ENCODE measurements around the gene C12orf54. TPM values are rescaled to one million over a fixed set of nuclear protein-coding genes. Genes with fewer than 3 reads are reported as not detected.
"Not testable (repeated sequence)": the region's sequence is repeated elsewhere in the genome, so short reads cannot be mapped to it uniquely, and the experiment has no call there.

Gene C12orf54
- total RNA-seq, 4 donors from 2014 or later, result not detected

- WGBS, 2 donors (ENCODE audit: low coverage in 1 of 2), result 32 to 46% methylated on average over 3 of the region's 4 CpGs
- Histone ChIP-seq H3K36me3 (no peaks in the 10 kb centered on the region), H3K4me1 (no peaks in the 10 kb centered on the region), H3K9me3 (peaks cover 0 to 3% (median 0%) of the 10 kb centered on the region in 3 donors), H3K27me3 (no peaks in the 10 kb centered on the region), H3K27ac (no peak overlapping the region), H3K4me3 (no peak overlapping the region)
- TF ChIP-seq CTCF (IDR thresholded peaks at IDR 0.05) (no peak), POLR2AphosphoS5 (IDR thresholded peaks at IDR 0.05) (no peak), POLR2A (IDR thresholded peaks at IDR 0.05) (no peak), EP300 (IDR thresholded peaks at IDR 0.05) (no peak)
- ATAC-seq, result no peak
Observed at GRCh38 chr12:48446161-48446776, 36.0 kb upstream of the C12orf54 start.

GRCh38 chr12:48447755-48448154 lies 34.5 kb upstream of the C12orf54 start:
- TF ChIP-seq EP300 (IDR thresholded peaks at IDR 0.05) (no peak), POLR2AphosphoS5 (IDR thresholded peaks at IDR 0.05) (no peak), POLR2A (IDR thresholded peaks at IDR 0.05) (no peak), CTCF (IDR thresholded peaks at IDR 0.05) (no peak)
- no peaks in the 10 kb centered on the region for H3K27me3 ChIP-seq
- 91% methylated on average over 1 of the region's 1 CpG; no CpG with 5 or more reads in 1 of the 2 donors for WGBS, 2 donors (ENCODE audit: low coverage in 1 of 2)

GRCh38 chr12:48451372-48451771 lies 30.9 kb upstream of the C12orf54 start:
- WGBS, 2 donors (ENCODE audit: low coverage in 1 of 2), result 56 to 63% methylated on average over 1 of the region's 1 CpG
- TF ChIP-seq CTCF (IDR thresholded peaks at IDR 0.05), result no peak
- TF ChIP-seq POLR2AphosphoS5 (IDR thresholded peaks at IDR 0.05), result no peak
- no peak for TF ChIP-seq EP300 (IDR thresholded peaks at IDR 0.05)
- TF ChIP-seq POLR2A (IDR thresholded peaks at IDR 0.05), result no peak
- H3K4me3 ChIP-seq, result no peak overlapping the region
- no peak for ATAC-seq
- H3K4me1 ChIP-seq, result no peaks in the 10 kb centered on the region
- no peak overlapping the region for H3K27ac ChIP-seq
- H3K27me3 ChIP-seq, result no peaks in the 10 kb centered on the region
- peaks cover 0 to 3% (median 0%) of the 10 kb centered on the region in 3 donors for H3K9me3 ChIP-seq
- H3K36me3 ChIP-seq, result no peaks in the 10 kb centered on the region

More at GRCh38 chr12:48447755-48448154, 34.5 kb upstream of the C12orf54 start:
- H3K27ac ChIP-seq, result no peak overlapping the region
- H3K9me3 ChIP-seq, result peaks cover 0 to 3% (median 0%) of the 10 kb centered on the region in 3 donors
- H3K4me1 ChIP-seq, result no peaks in the 10 kb centered on the region
- no peaks in the 10 kb centered on the region for H3K36me3 ChIP-seq
- no peak for ATAC-seq
- H3K4me3 ChIP-seq, result no peak overlapping the region

GRCh38 chr12:48452961-48453360 lies 29.3 kb upstream of the C12orf54 start:
- 67 to 83% methylated on average over 1 to 2 of the region's 2 CpGs for WGBS, 2 donors (ENCODE audit: low coverage in 1 of 2)
- H3K4me3 ChIP-seq, H3K36me3 ChIP-seq, H3K4me1 ChIP-seq, ATAC-seq, H3K27ac ChIP-seq, H3K27me3 ChIP-seq, H3K9me3 ChIP-seq: not testable (repeated sequence)

- no peak for ATAC-seq
- no peak overlapping the region for H3K27ac ChIP-seq
Observed at GRCh38 chr12:48454667-48455066, 27.6 kb upstream of the C12orf54 start.

More at GRCh38 chr12:48454667-48455066, 27.6 kb upstream of the C12orf54 start:
- 40 to 80% methylated on average over 1 of the region's 1 CpG for WGBS, 2 donors (ENCODE audit: low coverage in 1 of 2)
- no peak overlapping the region for H3K4me3 ChIP-seq
- H3K9me3 ChIP-seq, result peaks cover 0 to 3% (median 0%) of the 10 kb centered on the region in 3 donors
- no peaks in the 10 kb centered on the region for H3K36me3 ChIP-seq
- TF ChIP-seq POLR2AphosphoS5 (IDR thresholded peaks at IDR 0.05) (no peak), CTCF (IDR thresholded peaks at IDR 0.05) (peak; percentile 11 to 61 (median 43)), POLR2A (IDR thresholded peaks at IDR 0.05) (no peak), EP300 (IDR thresholded peaks at IDR 0.05) (no peak)
- no peaks in the 10 kb centered on the region for H3K27me3 ChIP-seq
- H3K4me1 ChIP-seq, result no peaks in the 10 kb centered on the region

All from gastroesophageal sphincter (tissue), 4 donors.